PC-9 (cell line): ENCODE data around the gene TRAPPC3. TPM values are rescaled to one million over a fixed set of nuclear protein-coding genes. Genes with fewer than 3 reads are reported as not detected.
"Not testable (repeated sequence)": the region's sequence is repeated elsewhere in the genome, so short reads cannot be mapped to it uniquely, and the experiment has no call there.

ENCODE experiments used
- Bru-seq: library from RNA; stranded (reverse); fragments of 400-500 nt; gene quantifications from one replicate; lab custom pipeline; 2021; lab: Mats Ljungman, UMichigan
- BruChase-seq, 2 experiments: library from RNA; stranded (reverse); fragments of 400-500 nt; gene quantifications; one replicate each; lab custom pipeline; 2021; lab: Mats Ljungman, UMichigan
- BruUV-seq: library from RNA; stranded (reverse); fragments of 400-500 nt; replicated peaks from 2 replicates; lab custom pipeline; 2021; lab: Mats Ljungman, UMichigan
- CTCF ChIA-PET: fragments of 300-600 bp; sonication (Branson Sonifier 250); formaldehyde crosslinking; loops from one replicate; lab custom pipeline; 2022; ENCODE audit warnings: antibody characterized with exemption; lab: Charles Lee
- POLR2A ChIA-PET: fragments of 300-600 bp; sonication (Branson Sonifier 250); formaldehyde crosslinking; loops from one replicate; lab custom pipeline; 2022; ENCODE audit warnings: antibody characterized with exemption; ENCODE audit not compliant: unreplicated experiment; lab: Charles Lee
- DNase-seq, 2 experiments: peaks; one replicate each; pipeline versions ENCODE4 v3.0.0 to v3.0.0-alpha.2; 2015 to 2022; ENCODE audit warnings: mixed read lengths in 1 of 2
- H2AFZ ChIP-seq: fragments of 200-600 bp; sonication (generic); 2 replicates; pipeline ENCODE4 v1.8.1; 2017; ENCODE audit warnings: antibody characterized with exemption
- H3F3A ChIP-seq: fragments of 200-600 bp; sonication (generic); 2 replicates; pipeline ENCODE4 v1.8.1; 2017; ENCODE audit warnings: antibody characterized with exemption, mild to moderate bottlenecking, low read depth; ENCODE audit not compliant: insufficient read depth
- H3K27ac ChIP-seq: fragments of 200-600 bp; sonication (generic); 2 replicates; pipeline ENCODE4 v1.6.1; 2016; ENCODE audit warnings: mixed run types
- H3K27me3 ChIP-seq: fragments of 200-600 bp; sonication (generic); 2 replicates; pipeline ENCODE4 v1.6.1; 2016; ENCODE audit warnings: low read depth, mixed run types; ENCODE audit not compliant: insufficient read depth
- H3K36me3 ChIP-seq: fragments of 200-600 bp; sonication (generic); 2 replicates; pipeline ENCODE4 v1.6.1; 2016; ENCODE audit warnings: low read depth, mixed run types
- H3K4me1 ChIP-seq: fragments of 200-600 bp; sonication (generic); replicated peaks from 2 replicates; pipeline ENCODE4 v1.6.1; 2016; ENCODE audit warnings: mixed run types; ENCODE audit not compliant: insufficient read depth
- H3K4me2 ChIP-seq: fragments of 200-600 bp; sonication (generic); 2 replicates; pipeline ENCODE4 v1.6.1; 2017; ENCODE audit warnings: mixed run types
- H3K4me3 ChIP-seq: fragments of 200-600 bp; sonication (generic); 2 replicates; pipeline ENCODE4 v1.6.1; 2016; ENCODE audit warnings: mixed run types
- H3K79me2 ChIP-seq: fragments of 200-600 bp; sonication (generic); 2 replicates; pipeline ENCODE4 v1.6.1; 2017; ENCODE audit warnings: low read depth, mixed run types
- H3K9me2 ChIP-seq: fragments of 200-600 bp; sonication (generic); 2 replicates; pipeline ENCODE4 v1.8.1; 2017; ENCODE audit warnings: mild to moderate bottlenecking; ENCODE audit not compliant: insufficient read depth
- H3K9me3 ChIP-seq: fragments of 200-600 bp; sonication (generic); 2 replicates; pipeline ENCODE4 v1.8.1; 2016; ENCODE audit warnings: low read depth; ENCODE audit not compliant: insufficient read depth
- H4K20me1 ChIP-seq: fragments of 200-600 bp; sonication (generic); 2 replicates; pipeline ENCODE4 v1.8.1; 2017; ENCODE audit not compliant: insufficient read depth
- EZH2 ChIP-seq: fragments of 200-600 bp; sonication (generic); IDR thresholded peaks from 2 replicates; pipeline ENCODE4 v1.8.0; 2017; ENCODE audit warnings: antibody characterized with exemption, low read depth
- intact Hi-C: fragments of 100-400 bp; cut with micrococcal nuclease; formaldehyde crosslinking; loops from one replicate; pipeline ENCODE4 v1.10.0; 2022; ENCODE audit not compliant: unreplicated experiment
- long read RNA-seq: library from polyadenylated mRNA; stranded (forward); transcript quantifications from one replicate; pipeline ENCODE4 v2.0.0, GENCODE V29; 2022
- total RNA-seq: library from RNA; stranded (reverse); gene quantifications from 2 replicates; pipeline ENCODE4 v1.2.3, GENCODE V29; 2021
- TF ChIP-seq, protein P1 (sequence below): fragments of 200-600 bp; sonication (generic); conservative IDR thresholded peaks from 2 replicates; pipeline ENCODE4 v1.6.1; 2017; ENCODE audit warnings: mixed run types, antibody characterized with exemption, mild to moderate bottlenecking, moderate library complexity

The TRAPPC3 gene
- 112 and 116 TPM in 2 replicates for total RNA-seq
- Bru-seq, nascent RNA, result percentile 85 among the genes with signal in this experiment
- BruChase-seq, experiment 1, labeled RNA remaining after a 2-hour chase, result percentile 90 among the genes with signal in this experiment
- BruChase-seq, experiment 2, labeled RNA remaining after a 6-hour chase, result percentile 93 among the genes with signal in this experiment
- long read RNA-seq, transcript TRAPPC3-204 (5 exons, 1,265 nt), result major isoform, 29 of 39 reads
- long read RNA-seq, partial matches to known transcripts, result 2 of 39 reads
- long read RNA-seq, other reads (novel, unspliced or antisense), result 5 of 39 reads

- CTCF ChIA-PET, result interaction anchor here (0.6 to 3.3 kb wide), 18 partner anchors 10 to 283 kb away, joined by 3 to 42 read pairs (median 4); partner anchors contain the start of genes SH3D21 and THRAP3
- H3K36me3 ChIP-seq, result 0 out of 2 replicates have a peak, but pooled peaks cover 5% of the 10 kb centered on the region
- H3K4me2 ChIP-seq, result peak within 1 kb of the TSS; percentile 84
- H3F3A ChIP-seq, result peaks cover 10% of the 10 kb centered on the region
- H3K4me3 ChIP-seq, result peak within 1 kb of the TSS; percentile 67
- TF ChIP-seq, protein P1, sequence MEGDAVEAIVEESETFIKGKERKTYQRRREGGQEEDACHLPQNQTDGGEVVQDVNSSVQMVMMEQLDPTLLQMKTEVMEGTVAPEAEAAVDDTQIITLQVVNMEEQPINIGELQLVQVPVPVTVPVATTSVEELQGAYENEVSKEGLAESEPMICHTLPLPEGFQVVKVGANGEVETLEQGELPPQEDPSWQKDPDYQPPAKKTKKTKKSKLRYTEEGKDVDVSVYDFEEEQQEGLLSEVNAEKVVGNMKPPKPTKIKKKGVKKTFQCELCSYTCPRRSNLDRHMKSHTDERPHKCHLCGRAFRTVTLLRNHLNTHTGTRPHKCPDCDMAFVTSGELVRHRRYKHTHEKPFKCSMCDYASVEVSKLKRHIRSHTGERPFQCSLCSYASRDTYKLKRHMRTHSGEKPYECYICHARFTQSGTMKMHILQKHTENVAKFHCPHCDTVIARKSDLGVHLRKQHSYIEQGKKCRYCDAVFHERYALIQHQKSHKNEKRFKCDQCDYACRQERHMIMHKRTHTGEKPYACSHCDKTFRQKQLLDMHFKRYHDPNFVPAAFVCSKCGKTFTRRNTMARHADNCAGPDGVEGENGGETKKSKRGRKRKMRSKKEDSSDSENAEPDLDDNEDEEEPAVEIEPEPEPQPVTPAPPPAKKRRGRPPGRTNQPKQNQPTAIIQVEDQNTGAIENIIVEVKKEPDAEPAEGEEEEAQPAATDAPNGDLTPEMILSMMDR, result peak; percentile 89
- TF ChIP-seq EZH2, result no peak
- no TSS peak for BruUV-seq
- H3K27me3 ChIP-seq, result no peaks in the 10 kb centered on the region
- POLR2A ChIA-PET, result interaction anchor here (0.6 to 1.6 kb wide), 7 partner anchors 12 to 467 kb away, joined by 3 to 8 read pairs (median 4); partner anchors contain the start of gene SH3D21
- H3K79me2 ChIP-seq, result peaks cover 39% of the 10 kb centered on the region
- intact Hi-C loops, result loop anchor here (1.0 kb wide), 8 partner anchors 39 to 271 kb away; partner anchors contain the start of gene THRAP3
- H3K9me2 ChIP-seq, result no peaks in the 10 kb centered on the region
- DNase-seq, result peak; percentile 98 to 100
- H3K4me1 ChIP-seq, result peaks cover 34% of the 10 kb centered on the region
- peak within 1 kb of the TSS; percentile 95 for H3K27ac ChIP-seq
- H2AFZ ChIP-seq, result peak within 1 kb of the TSS; percentile 74
- H4K20me1 ChIP-seq, result peaks cover 3% of the 10 kb centered on the region; the same call in 1 of the 2 replicates
- no peaks in the 10 kb centered on the region for H3K9me3 ChIP-seq
Observed at GRCh38 chr1:36149237-36149972, at the start of gene TRAPPC3. TRAPPC3 (minus strand) TSS chr1:36149486; CDS start chr1:36149378, 108 bp downstream.

DNA sequence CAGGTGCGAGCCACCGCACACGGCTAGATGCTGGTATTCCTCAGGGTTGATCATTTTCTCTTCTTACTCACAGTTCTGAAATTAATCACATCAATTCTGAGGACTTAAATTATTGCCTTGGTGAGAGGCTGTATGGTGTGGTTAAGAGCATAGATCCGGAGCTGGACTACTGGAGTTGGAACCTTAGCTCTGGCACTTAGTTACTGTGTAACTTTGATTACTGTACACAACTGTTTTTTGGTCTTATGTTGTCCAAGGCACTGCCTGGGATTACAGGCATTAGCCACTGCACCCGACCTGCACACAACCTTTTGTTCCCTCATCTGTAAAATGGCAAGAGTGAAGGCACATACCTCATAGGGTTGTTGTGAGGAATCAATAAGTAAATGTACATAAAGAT, 49.4 kb upstream of the TRAPPC3 start:
- Histone ChIP-seq H3F3A (peaks cover 29% of the 10 kb centered on the region; the same call in 1 of the 2 replicates), H3K4me2 (no peak overlapping the region), H3K4me1 (peaks cover 23% of the 10 kb centered on the region), H3K79me2 (no peaks in the 10 kb centered on the region), H3K36me3 (no peaks in the 10 kb centered on the region), H3K27ac (no peak overlapping the region), H3K27me3 (no peaks in the 10 kb centered on the region), H4K20me1 (no peaks in the 10 kb centered on the region), H2AFZ (no peak overlapping the region), H3K9me2 (no peaks in the 10 kb centered on the region), H3K9me3 (no peaks in the 10 kb centered on the region), H3K4me3 (no peak overlapping the region)
- no peak for TF ChIP-seq EZH2
- TF ChIP-seq, protein P1, result no peak
- no TSS peak for BruUV-seq
- intact Hi-C loops, result no loop called here
- ChIA-PET CTCF (interaction anchor here (0.7 kb wide), 2 partner anchors 87 to 99 kb away, joined by 5 to 12 read pairs; no protein-coding TSS in a partner anchor), POLR2A (no interaction called here)
- no peak for DNase-seq

DNA sequence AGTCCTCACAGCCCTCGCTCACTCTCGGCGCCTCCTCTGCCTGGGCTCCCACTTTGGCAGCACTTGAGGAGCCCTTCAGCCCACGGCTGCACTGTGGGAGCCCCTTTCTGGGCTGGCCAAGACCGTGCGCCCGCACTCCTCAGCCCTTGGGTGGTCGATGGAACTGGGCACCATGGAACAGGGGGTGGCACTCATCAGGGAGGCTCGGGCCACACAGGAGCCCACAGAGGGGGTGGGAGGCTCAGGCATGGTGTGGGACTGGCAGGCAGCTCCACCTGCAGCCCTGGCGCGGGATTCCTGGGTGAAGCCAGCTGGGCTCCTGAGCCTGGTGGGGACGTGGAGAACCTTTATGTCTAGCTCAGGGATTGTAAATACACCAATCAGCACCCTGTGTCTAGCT, 47.5 kb upstream of the TRAPPC3 start:
- POLR2A ChIA-PET, result interaction anchor here (0.6 kb wide), 1 partner anchor 81 kb away, joined by 4 read pairs; no protein-coding TSS in a partner anchor
- H3K27me3 ChIP-seq, BruUV-seq, H3K4me3 ChIP-seq, H3K9me3 ChIP-seq, DNase-seq, intact Hi-C loops, H4K20me1 ChIP-seq, H3K4me2 ChIP-seq, H3K79me2 ChIP-seq, H3K27ac ChIP-seq, H3K9me2 ChIP-seq, CTCF ChIA-PET, H3K36me3 ChIP-seq, H2AFZ ChIP-seq: not testable (repeated sequence)
- peaks cover 21% of the 10 kb centered on the region; the same call in 1 of the 2 replicates for H3F3A ChIP-seq
- H3K4me1 ChIP-seq, result peaks cover 17% of the 10 kb centered on the region
